ENCODE data around the gene RPS6KA4.

The RPS6KA4 gene

DNA sequence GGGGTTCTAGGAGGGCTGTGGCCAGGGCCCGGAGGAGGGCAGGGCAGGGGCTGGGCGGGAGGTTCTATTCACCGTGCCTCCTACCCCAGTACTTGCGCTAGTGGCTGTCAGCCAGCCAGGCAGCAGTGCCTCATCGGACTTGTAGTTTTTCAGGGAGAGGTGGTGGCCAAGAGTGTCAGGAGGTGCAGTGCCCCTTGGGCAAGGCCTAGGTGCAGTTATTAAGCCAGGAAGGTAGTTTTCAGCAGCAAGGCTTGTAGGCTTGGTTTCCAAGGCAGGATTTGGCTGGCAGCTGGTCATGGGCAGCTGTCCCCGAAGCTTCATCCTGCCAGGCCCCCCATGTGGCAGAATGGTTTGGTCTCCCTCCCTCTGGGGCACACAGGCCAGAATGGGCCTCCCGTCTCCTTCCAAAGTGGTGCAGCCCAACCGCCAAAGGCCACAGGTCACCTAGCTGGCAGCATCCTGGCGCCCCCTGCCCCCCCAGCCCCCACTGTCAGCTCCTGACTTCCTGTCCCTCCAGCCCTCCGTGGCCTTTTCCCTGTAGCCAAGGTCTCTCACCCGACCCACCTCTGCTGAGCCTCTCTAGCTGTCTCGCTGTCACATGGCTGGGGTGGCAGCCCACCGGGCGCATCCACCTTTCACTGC is 10.5 kb upstream of the RPS6KA4 start:
- no peak for DNase-seq (ENCODE audit: low spot score)

- DNase-seq (ENCODE audit: low spot score): no peak
Measured at GRCh38 chr11:64349025-64349387, 10.0 kb upstream of the RPS6KA4 start.

DNA sequence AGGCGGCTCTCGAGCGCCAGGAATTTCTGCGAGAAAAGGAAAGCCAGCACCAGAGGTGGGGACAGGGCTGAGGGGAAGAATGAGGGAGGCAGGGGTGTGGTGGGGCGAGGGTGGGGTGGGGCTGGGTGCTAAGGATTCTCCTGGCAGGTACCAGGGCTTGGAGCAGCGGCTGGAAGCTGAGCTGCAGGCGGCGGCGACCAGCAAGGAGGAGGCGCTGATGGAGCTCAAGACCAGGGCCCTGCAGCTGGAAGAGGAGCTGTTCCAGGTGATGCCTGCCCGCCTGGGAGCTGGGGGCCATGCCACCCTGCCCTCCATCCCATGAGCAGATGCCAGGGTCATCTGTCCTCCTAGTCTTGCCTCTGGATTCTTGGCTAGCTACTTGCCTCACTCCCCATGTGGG is 9.6 kb upstream of the RPS6KA4 start:
- DNase-seq (ENCODE audit: low spot score): no peak

DNA sequence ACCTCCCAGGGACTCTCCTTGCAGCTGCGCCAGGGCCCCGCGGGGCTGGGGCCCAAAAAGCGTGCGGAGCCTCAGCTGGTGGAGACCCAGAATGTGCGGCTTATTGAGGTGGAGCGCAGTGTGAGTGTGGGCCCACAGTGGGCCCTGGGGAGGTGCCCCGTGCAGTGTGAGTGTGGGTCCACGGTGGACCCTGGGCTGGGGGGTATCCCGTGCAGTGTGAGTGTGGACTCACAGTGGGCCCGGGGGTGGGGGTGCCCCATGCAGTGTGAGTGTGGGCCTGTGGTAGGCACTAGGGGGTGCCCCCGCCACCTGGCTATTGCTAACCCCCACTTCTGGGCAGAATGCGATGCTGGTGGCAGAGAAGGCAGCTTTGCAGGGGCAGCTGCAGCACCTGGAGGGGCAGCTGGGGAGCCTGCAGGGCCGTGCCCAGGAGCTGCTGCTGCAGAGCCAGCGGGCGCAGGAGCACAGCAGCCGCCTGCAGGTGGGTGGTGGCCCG is 7.8 kb upstream of the RPS6KA4 start:
- DNase-seq (ENCODE audit: low spot score): no peak

DNA sequence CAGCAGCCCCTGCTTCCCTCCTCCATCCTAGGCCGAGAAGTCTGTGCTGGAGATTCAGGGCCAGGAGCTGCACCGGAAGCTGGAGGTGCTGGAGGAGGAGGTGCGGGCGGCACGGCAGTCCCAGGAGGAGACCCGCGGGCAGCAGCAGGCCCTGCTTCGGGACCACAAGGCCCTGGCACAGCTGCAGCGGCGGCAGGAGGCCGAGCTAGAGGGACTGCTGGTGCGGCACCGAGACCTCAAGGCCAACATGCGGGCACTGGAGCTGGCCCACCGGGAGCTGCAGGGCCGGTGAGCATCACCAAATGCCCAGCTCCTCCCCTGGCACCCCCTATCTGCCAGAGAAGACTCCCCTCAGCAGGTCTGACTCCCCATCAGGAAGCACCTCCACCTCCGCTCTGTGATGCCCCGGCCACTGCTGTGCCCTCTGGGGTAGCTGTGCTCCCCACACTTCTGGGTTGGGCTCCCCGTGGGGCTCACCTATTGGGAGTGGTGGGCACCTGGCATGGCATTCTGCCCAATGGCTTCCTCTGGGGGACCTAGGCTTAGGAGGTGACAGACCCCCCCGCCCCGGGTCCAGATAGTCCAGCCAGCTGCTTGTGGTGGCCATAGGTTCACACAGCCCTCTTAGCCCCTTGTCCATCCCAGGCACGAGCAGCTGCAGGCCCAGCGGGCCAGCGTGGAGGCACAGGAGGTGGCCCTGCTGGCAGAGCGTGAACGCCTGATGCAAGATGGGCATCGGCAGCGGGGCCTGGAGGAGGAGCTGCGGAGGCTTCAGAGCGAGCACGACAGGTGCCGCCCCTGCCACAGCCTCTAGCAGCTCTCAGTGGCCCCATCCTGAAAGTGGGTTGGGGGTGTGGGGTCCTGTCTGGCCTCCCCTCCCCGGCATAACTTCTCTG is 6.6 kb upstream of the RPS6KA4 start:
- DNase-seq (ENCODE audit: low spot score): no peak

- DNase-seq (ENCODE audit: low spot score): no peak
Measured at GRCh38 chr11:64352995-64353714, 5.8 kb upstream of the RPS6KA4 start.

- DNase-seq (ENCODE audit: low spot score): no peak
Measured at GRCh38 chr11:64353715-64354506, 5.1 kb upstream of the RPS6KA4 start.

DNA sequence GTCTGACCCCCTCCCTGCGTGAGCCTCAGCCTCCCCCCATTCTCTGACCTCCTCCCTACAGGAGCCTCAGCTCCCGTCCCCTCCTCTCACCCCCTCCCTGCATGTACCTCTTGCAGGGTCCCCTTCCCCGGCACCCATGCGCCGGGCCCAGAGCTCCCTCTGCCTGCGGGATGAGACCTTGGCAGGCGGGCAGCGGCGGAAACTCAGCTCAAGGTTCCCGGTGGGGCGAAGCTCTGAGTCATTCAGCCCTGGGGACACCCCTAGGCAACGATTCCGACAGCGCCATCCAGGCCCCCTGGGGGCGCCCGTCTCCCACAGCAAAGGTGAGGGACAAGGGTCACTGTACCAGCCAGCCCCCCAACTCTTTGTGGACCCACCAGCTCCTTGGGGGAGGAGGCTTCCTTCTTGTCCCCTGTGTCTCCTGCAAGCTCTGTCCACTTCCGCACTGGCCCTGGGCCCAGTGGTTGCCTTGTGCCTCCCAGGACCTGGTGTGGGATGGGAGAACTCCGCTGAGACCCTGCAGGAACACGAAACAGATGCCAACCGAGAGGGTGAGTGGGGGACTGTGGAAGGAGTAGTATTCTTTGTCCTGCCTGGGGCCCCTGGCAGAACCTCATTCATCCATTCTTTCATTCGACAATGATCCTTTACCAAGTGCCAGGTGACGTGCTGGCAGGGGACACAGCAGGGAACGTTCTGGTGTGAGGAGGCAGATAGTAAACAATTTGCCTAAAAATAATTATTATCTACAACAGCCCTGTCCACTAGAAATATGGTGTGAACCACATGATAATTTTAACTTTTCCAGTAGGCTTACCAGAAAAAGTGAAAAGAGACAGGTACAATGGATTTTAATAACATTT is 3.7 kb upstream of the RPS6KA4 start:
- peak; percentile 68 for DNase-seq (ENCODE audit: low spot score)

GRCh38 chr11:64356498-64357411 is 2.2 kb upstream of the RPS6KA4 start:
- DNase-seq (ENCODE audit: low spot score): no peak

DNA sequence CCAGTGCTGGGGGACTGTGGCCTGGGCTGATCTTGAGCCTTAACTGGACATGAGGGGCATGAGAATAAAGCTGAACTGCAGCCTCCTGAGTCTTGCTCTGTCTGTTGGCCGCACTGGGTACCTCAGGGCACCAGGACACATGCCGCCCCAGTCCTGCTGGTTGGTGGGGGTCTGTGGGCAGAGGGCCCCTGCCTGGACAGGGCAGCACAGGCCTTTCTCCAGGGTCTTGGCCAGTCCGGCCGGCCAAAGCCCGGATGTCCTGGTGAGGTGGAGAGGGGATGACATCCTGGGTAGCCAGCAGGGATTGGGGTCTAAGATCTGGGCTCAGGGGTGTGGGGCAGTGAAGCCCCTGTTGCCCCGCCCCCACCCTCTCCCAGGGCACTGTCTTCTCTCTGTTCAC is 1.5 kb upstream of the RPS6KA4 start:
- DNase-seq (ENCODE audit: low spot score): no peak

GRCh38 chr11:64357904-64358535 is 942 bp upstream of the RPS6KA4 start:
- no peak for DNase-seq (ENCODE audit: low spot score)

GRCh38 chr11:64358536-64358906 is 441 bp upstream of the RPS6KA4 start:
- DNase-seq (ENCODE audit: low spot score): no peak

- DNase-seq (ENCODE audit: low spot score): no peak
Measured at GRCh38 chr11:64359712-64360445, 917 bp downstream of the RPS6KA4 start.

GRCh38 chr11:64360448-64360921 is 1.5 kb downstream of the RPS6KA4 start:
- no peak for DNase-seq (ENCODE audit: low spot score)

DNA sequence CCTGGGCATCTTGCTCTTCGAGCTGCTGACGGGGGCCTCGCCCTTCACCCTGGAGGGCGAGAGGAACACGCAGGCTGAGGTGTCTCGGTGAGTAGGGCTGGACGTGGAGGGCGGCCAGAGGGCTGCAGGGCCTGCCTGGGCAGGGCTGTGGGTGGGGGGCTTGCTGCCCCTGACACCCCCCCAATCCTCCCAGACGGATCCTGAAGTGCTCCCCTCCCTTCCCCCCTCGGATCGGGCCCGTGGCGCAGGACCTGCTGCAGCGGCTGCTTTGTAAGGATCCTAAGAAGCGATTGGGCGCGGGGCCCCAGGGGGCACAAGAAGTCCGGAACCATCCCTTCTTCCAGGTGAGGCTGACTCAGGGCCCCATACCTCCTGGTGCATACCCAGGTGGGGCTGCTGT is 2.7 kb downstream of the RPS6KA4 start:
- DNase-seq (ENCODE audit: low spot score): no peak

DNA sequence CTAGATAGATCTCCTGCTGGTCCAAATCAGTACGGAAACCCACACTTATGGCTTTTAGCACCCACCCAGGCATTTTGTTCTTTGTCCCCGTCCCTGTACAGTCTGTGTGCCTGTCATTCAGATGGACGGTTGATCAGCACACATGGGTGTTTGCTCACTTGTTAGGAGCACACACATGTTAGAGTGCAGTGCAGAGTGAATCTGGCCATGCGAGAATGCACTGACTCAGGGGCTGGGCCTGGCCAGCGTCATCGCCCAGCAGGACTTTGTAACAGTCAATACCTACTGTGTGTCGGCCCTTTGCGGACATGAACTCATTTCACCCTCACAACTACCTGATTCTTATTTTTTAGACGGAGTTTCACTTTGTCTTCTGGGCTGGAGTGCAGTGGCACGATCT is 3.4 kb downstream of the RPS6KA4 start:
- DNase-seq (ENCODE audit: low spot score): no peak

- no peak for DNase-seq (ENCODE audit: low spot score)
Measured at GRCh38 chr11:64364435-64364834, 5.5 kb downstream of the RPS6KA4 start.

GRCh38 chr11:64364911-64365310 is 5.9 kb downstream of the RPS6KA4 start:
- no peak for DNase-seq (ENCODE audit: low spot score)

DNA sequence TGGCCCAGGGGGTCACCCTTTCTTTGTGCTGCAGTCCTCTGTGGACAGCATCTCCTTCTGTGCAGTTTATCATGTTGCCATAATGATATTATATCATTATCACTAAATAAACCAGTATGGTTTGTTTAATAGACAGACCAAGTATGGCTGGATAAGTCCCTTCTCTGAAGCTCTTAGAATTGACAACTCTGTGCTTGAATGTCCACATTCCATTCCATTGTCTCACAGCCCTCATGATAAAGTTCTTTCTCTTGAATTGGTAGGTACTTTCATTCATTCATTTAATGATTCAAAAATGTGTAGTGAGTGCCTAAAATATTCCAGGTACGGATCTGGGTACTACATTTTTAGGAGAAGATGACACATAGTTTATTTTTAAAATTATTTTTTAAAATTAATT is 7.8 kb downstream of the RPS6KA4 start:
- no peak for DNase-seq (ENCODE audit: low spot score)
